Activated T-cell treated with anti-CD3 and anti-CD28 coated beads, Interleukin-2, amount 50 U/mL, for 24 hours (primary cell): Measurements from ENCODE around the gene TMEM9.

Experiments
- DNase-seq: peaks from one replicate; pipeline ENCODE4 v3.0.0-alpha.2; 2020
- H3K27ac Mint-ChIP-seq: 2 replicates; pipeline ENCODE4 v1.8.0; 2020; ENCODE audit warnings: mild to moderate bottlenecking, mixed read lengths
- H3K27me3 Mint-ChIP-seq: 2 replicates; pipeline ENCODE4 v1.8.0; 2020; ENCODE audit warnings: mixed read lengths
- H3K36me3 Mint-ChIP-seq: 2 replicates; pipeline ENCODE4 v1.8.0; 2020; ENCODE audit warnings: low read depth, mixed read lengths
- H3K4me1 Mint-ChIP-seq: 2 replicates; pipeline ENCODE4 v1.8.0; 2020; ENCODE audit warnings: low read depth, mixed read lengths
- H3K4me3 Mint-ChIP-seq: 2 replicates; pipeline ENCODE4 v1.8.0; 2020; ENCODE audit warnings: mild to moderate bottlenecking, moderate library complexity, mixed read lengths
- H3K9me3 Mint-ChIP-seq: 2 replicates; pipeline ENCODE4 v1.8.0; 2020; ENCODE audit warnings: mixed read lengths

TMEM9 gene

GRCh38 chr1:201100169-201100930 is 53.9 kb downstream of the TMEM9 start:
- H3K27ac Mint-ChIP-seq, result no peak overlapping the region
- DNase-seq, result no peak
- no peaks in the 10 kb centered on the region for H3K36me3 Mint-ChIP-seq
- H3K27me3 Mint-ChIP-seq, result no peaks in the 10 kb centered on the region
- H3K4me3 Mint-ChIP-seq, result no peak overlapping the region
- no peaks in the 10 kb centered on the region for H3K4me1 Mint-ChIP-seq
- no peaks in the 10 kb centered on the region for H3K9me3 Mint-ChIP-seq

- H3K36me3 Mint-ChIP-seq, result no peaks in the 10 kb centered on the region
- H3K27me3 Mint-ChIP-seq, result no peaks in the 10 kb centered on the region
- no peak overlapping the region for H3K27ac Mint-ChIP-seq
Measured at GRCh38 chr1:201098992-201099677, 55.1 kb downstream of the TMEM9 start.

GRCh38 chr1:201096977-201097856 is 57.1 kb downstream of the TMEM9 start:
- Mint-ChIP-seq H3K9me3 (no peaks in the 10 kb centered on the region), H3K4me3 (no peak overlapping the region), H3K36me3 (no peaks in the 10 kb centered on the region), H3K27ac (no peak overlapping the region), H3K4me1 (no peaks in the 10 kb centered on the region), H3K27me3 (peaks cover under 1% of the 10 kb centered on the region)
- no peak for DNase-seq

More at GRCh38 chr1:201098992-201099677, 55.1 kb downstream of the TMEM9 start:
- Mint-ChIP-seq H3K4me1 (no peaks in the 10 kb centered on the region), H3K4me3 (no peak overlapping the region), H3K9me3 (no peaks in the 10 kb centered on the region)
- DNase-seq, result no peak

GRCh38 chr1:201096041-201096461 is 58.2 kb downstream of the TMEM9 start:
- DNase-seq, result no peak
- Mint-ChIP-seq H3K4me1 (no peaks in the 10 kb centered on the region), H3K27me3 (peaks cover 2% of the 10 kb centered on the region), H3K9me3 (no peaks in the 10 kb centered on the region), H3K36me3 (no peaks in the 10 kb centered on the region), H3K4me3 (no peak overlapping the region), H3K27ac (no peak overlapping the region)

- no peak overlapping the region for H3K27ac Mint-ChIP-seq
- no peaks in the 10 kb centered on the region for H3K4me1 Mint-ChIP-seq
- H3K9me3 Mint-ChIP-seq, result no peaks in the 10 kb centered on the region
- no peak overlapping the region for H3K4me3 Mint-ChIP-seq
- H3K36me3 Mint-ChIP-seq, result no peaks in the 10 kb centered on the region
- no peak for DNase-seq
- H3K27me3 Mint-ChIP-seq, result peaks cover 2% of the 10 kb centered on the region
Measured at GRCh38 chr1:201095581-201095980, 58.7 kb downstream of the TMEM9 start.

- Mint-ChIP-seq H3K36me3 (no peaks in the 10 kb centered on the region), H3K4me3 (no peak overlapping the region), H3K4me1 (no peaks in the 10 kb centered on the region), H3K27me3 (peaks cover 2% of the 10 kb centered on the region), H3K9me3 (no peaks in the 10 kb centered on the region), H3K27ac (no peak overlapping the region)
- no peak for DNase-seq
Measured at GRCh38 chr1:201094832-201095231, 59.4 kb downstream of the TMEM9 start.

GRCh38 chr1:201093962-201094361 is 60.3 kb downstream of the TMEM9 start:
- Mint-ChIP-seq H3K4me3 (no peak overlapping the region), H3K27ac (no peak overlapping the region), H3K36me3 (no peaks in the 10 kb centered on the region), H3K27me3 (peaks cover 2% of the 10 kb centered on the region), H3K9me3 (no peaks in the 10 kb centered on the region), H3K4me1 (no peaks in the 10 kb centered on the region)
- DNase-seq, result no peak

- Mint-ChIP-seq H3K4me3 (no peak overlapping the region), H3K9me3 (no peaks in the 10 kb centered on the region)
- no peak for DNase-seq
Measured at GRCh38 chr1:201093561-201093960, 60.7 kb downstream of the TMEM9 start.

GRCh38 chr1:201092738-201093137 is 61.5 kb downstream of the TMEM9 start:
- no peak for DNase-seq
- no peaks in the 10 kb centered on the region for H3K36me3 Mint-ChIP-seq
- H3K27me3 Mint-ChIP-seq, result peaks cover 10% of the 10 kb centered on the region
- H3K4me1 Mint-ChIP-seq, result no peaks in the 10 kb centered on the region
- H3K27ac Mint-ChIP-seq, result no peak overlapping the region
- H3K9me3 Mint-ChIP-seq, result no peaks in the 10 kb centered on the region
- H3K4me3 Mint-ChIP-seq, result no peak overlapping the region

More at GRCh38 chr1:201093561-201093960, 60.7 kb downstream of the TMEM9 start:
- no peaks in the 10 kb centered on the region for H3K4me1 Mint-ChIP-seq
- no peak overlapping the region for H3K27ac Mint-ChIP-seq
- H3K27me3 Mint-ChIP-seq, result peaks cover 2% of the 10 kb centered on the region
- no peaks in the 10 kb centered on the region for H3K36me3 Mint-ChIP-seq

- no peak for DNase-seq
- Mint-ChIP-seq H3K27me3 (peaks cover 12% of the 10 kb centered on the region), H3K4me3 (no peak overlapping the region), H3K36me3 (no peaks in the 10 kb centered on the region), H3K9me3 (no peaks in the 10 kb centered on the region), H3K27ac (no peak overlapping the region), H3K4me1 (no peaks in the 10 kb centered on the region)
Measured at GRCh38 chr1:201091256-201091655, 63.0 kb downstream of the TMEM9 start.

- H3K27ac Mint-ChIP-seq, result no peak overlapping the region
- no peaks in the 10 kb centered on the region for H3K9me3 Mint-ChIP-seq
- H3K27me3 Mint-ChIP-seq, result peaks cover 12% of the 10 kb centered on the region
- no peak for DNase-seq
- H3K4me3 Mint-ChIP-seq, result no peak overlapping the region
- H3K4me1 Mint-ChIP-seq, result no peaks in the 10 kb centered on the region
- no peaks in the 10 kb centered on the region for H3K36me3 Mint-ChIP-seq
Measured at GRCh38 chr1:201090541-201090940, 63.7 kb downstream of the TMEM9 start.

- Mint-ChIP-seq H3K27me3 (peaks cover 12% of the 10 kb centered on the region), H3K4me3 (no peak overlapping the region), H3K27ac (no peak overlapping the region), H3K4me1 (no peaks in the 10 kb centered on the region), H3K9me3 (no peaks in the 10 kb centered on the region), H3K36me3 (no peaks in the 10 kb centered on the region)
- DNase-seq, result no peak
Measured at GRCh38 chr1:201089596-201089995, 64.7 kb downstream of the TMEM9 start.

- no peak overlapping the region for H3K27ac Mint-ChIP-seq
- no peak for DNase-seq
- no peaks in the 10 kb centered on the region for H3K36me3 Mint-ChIP-seq
- H3K4me3 Mint-ChIP-seq, result no peak overlapping the region
- no peaks in the 10 kb centered on the region for H3K9me3 Mint-ChIP-seq
- no peaks in the 10 kb centered on the region for H3K4me1 Mint-ChIP-seq
- H3K27me3 Mint-ChIP-seq, result peaks cover 12% of the 10 kb centered on the region
Measured at GRCh38 chr1:201088901-201089525, 65.3 kb downstream of the TMEM9 start.

- Mint-ChIP-seq H3K9me3 (no peaks in the 10 kb centered on the region), H3K4me3 (no peak overlapping the region), H3K36me3 (no peaks in the 10 kb centered on the region), H3K4me1 (no peaks in the 10 kb centered on the region), H3K27me3 (peaks cover 12% of the 10 kb centered on the region), H3K27ac (no peak overlapping the region)
- no peak for DNase-seq
Measured at GRCh38 chr1:201088395-201088794, 65.9 kb downstream of the TMEM9 start.
